HL-60/S4 (cell line): ENCODE results near the gene ZFP36.
"Not testable (repeated sequence)": the region's sequence is repeated elsewhere in the genome, so short reads cannot be mapped to it uniquely, and the experiment has no call there.

ENCODE experiments used
- in situ Hi-C: fragments of 300-500 bp; cut with MboI; formaldehyde crosslinking; loops from 2 replicates; pipeline ENCODE4 v1.14.3; 2022; ENCODE audit warnings: low sequenced_read_pairs

Gene ZFP36

GRCh38 chr19:39435499-39436349 is 29.1 kb downstream of the ZFP36 start, which contains the start of gene RPS16:
Gene RPS16, minus strand, starts transcription at chr19:39435949. Its CDS starts 54 bp downstream, at chr19:39435895.
- in situ Hi-C loops = no loop called here

- in situ Hi-C loops = no loop called here
These were observed 29.7 kb downstream of the ZFP36 start for GRCh38 chr19:39436350-39436716.

GRCh38 chr19:39438270-39438934 is 31.8 kb downstream of the ZFP36 start:
- in situ Hi-C loops = no loop called here

GRCh38 chr19:39444598-39445195 is 38.0 kb downstream of the ZFP36 start:
- in situ Hi-C loops = no loop called here

- in situ Hi-C loops = no loop called here
These were observed 38.8 kb downstream of the ZFP36 start, which contains the start of gene SUPT5H for GRCh38 chr19:39445196-39446111. Gene SUPT5H, plus strand, starts transcription at chr19:39445582. Its CDS starts 309 bp downstream, at chr19:39445891.

- in situ Hi-C loops = no loop called here
These were observed 39.9 kb downstream of the ZFP36 start for GRCh38 chr19:39446365-39447084.

GRCh38 chr19:39448271-39448670 is 41.6 kb downstream of the ZFP36 start:
- in situ Hi-C loops = no loop called here

GRCh38 chr19:39449116-39449797 is 42.6 kb downstream of the ZFP36 start:
- in situ Hi-C loops = no loop called here

GRCh38 chr19:39451257-39451656 is 44.6 kb downstream of the ZFP36 start:
- in situ Hi-C loops = not testable (repeated sequence)
